ENCODE measurements around the gene ATXN2.

GRCh38 chr12:111506260-111506659 is 92.9 kb downstream of the ATXN2 start:
- TF ChIP-seq CTCF (IDR thresholded peaks at IDR 0.05) = no peak
- TF ChIP-seq POLR2A (IDR thresholded peaks at IDR 0.05) = no peak
- TF ChIP-seq EP300 (IDR thresholded peaks at IDR 0.05) = no peak
